ENCODE measurements around the gene DPYSL5.

DNA sequence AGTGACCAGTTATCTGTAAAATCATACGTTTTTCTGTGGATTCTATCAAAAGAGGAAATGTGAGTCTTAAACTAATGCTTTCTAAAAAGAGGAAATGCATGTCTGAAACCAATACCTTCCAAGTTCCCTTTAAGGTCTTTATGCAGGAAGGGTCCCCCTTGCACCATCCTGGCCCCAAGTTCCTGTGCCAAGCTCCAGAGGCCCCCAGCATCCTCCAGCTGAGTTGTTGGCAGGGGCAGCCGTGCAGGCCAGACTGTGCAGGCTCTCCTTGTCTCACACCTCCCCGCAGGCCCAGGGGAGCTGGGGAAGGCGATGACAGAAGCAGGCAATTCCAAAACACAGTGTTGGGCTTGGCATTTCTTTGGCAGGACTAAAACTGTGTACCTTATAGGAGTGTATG lies 39.2 kb downstream of the DPYSL5 start:
- TF ChIP-seq POLR2A (IDR thresholded peaks at IDR 0.05; ENCODE audit: low read depth, low read length): no peak
- no peak for TF ChIP-seq POLR2AphosphoS5 (IDR thresholded peaks at IDR 0.05; ENCODE audit: low read depth, low read length)
